ENCODE data around the gene GLB1L3. TPM values are rescaled to one million over a fixed set of nuclear protein-coding genes. Genes with fewer than 3 reads are reported as not detected.
"Not testable (repeated sequence)": the region's sequence is repeated elsewhere in the genome, so short reads cannot be mapped to it uniquely, and the experiment has no call there.

Gene GLB1L3
- total RNA-seq, 1 donor from 2014 or later = not detected

DNA sequence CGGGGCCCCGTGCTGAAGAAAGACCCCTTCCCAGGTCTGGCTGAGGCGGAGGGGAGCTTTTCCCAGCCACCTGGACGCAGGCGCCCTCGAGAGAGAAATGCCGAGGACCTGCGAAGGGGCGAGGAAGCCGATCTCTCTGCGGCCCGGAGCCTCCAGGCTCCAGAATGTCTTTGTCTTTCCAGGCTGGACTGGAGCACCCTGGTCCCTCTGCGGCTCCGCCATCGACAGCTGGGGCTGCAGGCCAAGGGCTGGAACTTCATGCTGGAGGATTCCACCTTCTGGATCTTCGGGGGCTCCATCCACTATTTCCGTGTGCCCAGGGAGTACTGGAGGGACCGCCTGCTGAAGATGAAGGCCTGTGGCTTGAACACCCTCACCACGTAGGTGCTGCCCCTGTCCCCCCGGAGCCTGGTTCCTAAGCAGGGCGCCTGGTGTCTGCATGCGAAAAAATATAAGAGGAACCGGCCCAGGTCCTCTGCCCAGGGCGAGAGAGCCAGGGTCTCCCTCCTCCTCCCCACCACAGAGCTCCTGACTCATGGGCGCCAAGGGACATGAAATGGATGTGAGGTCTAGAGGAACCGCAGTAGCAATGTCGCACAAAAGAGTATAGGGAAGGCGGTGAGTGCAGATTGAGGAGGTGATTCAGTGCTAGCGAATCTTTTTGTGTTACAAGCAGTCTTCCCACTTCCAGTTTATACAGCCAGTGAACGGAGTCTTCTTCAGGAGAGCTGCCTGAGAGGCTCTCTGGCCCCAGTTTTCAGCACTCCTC lies 66.6 kb downstream of the GLB1L3 start:
- no peaks in the 10 kb centered on the region for H3K9me3 Mint-ChIP-seq
- DNase-seq (ENCODE audit: low spot score) = no peak

DNA sequence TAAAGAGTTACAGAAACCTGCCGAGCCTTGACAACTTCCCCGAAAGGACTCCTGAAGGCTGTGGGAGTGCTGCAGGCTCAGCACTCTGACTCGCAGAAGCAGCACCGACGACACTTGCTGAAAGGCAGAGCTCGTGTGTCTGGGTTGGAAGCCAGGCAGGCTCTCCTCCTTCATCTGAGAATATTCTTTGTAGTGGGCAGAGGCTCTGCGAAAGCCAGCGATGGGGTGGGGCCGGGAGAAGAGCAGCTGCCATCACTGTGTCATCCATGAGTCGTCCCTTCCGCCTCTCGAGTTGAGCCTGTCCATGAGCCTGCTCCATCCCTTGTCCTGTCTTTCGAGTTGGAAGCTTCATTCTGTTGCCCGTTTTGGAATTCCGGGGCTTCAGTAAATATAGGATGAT lies 67.5 kb downstream of the GLB1L3 start:
- Histone ChIP-seq H3K27me3 (no peaks in the 10 kb centered on the region), H2AFZ (replicated peaks) (no peak overlapping the region), H3K36me3 (no peaks in the 10 kb centered on the region), H3K4me3 (no peak overlapping the region), H3K9me3 (ENCODE audit: low read depth) (no peaks in the 10 kb centered on the region), H3K79me2 (ENCODE audit: low read depth) (no peaks in the 10 kb centered on the region), H3K9ac (no peak overlapping the region), H4K20me1 (ENCODE audit: low read depth) (no peaks in the 10 kb centered on the region), H3K4me2 (no peak overlapping the region), H3K4me1 (no peaks in the 10 kb centered on the region), H3F3A (ENCODE audit: low read depth) (no peaks in the 10 kb centered on the region), H3K27ac (no peak overlapping the region)
- DNase-seq (ENCODE audit: low spot score) = no peak
- TF ChIP-seq, protein P1, sequence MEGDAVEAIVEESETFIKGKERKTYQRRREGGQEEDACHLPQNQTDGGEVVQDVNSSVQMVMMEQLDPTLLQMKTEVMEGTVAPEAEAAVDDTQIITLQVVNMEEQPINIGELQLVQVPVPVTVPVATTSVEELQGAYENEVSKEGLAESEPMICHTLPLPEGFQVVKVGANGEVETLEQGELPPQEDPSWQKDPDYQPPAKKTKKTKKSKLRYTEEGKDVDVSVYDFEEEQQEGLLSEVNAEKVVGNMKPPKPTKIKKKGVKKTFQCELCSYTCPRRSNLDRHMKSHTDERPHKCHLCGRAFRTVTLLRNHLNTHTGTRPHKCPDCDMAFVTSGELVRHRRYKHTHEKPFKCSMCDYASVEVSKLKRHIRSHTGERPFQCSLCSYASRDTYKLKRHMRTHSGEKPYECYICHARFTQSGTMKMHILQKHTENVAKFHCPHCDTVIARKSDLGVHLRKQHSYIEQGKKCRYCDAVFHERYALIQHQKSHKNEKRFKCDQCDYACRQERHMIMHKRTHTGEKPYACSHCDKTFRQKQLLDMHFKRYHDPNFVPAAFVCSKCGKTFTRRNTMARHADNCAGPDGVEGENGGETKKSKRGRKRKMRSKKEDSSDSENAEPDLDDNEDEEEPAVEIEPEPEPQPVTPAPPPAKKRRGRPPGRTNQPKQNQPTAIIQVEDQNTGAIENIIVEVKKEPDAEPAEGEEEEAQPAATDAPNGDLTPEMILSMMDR (IDR thresholded peaks at IDR 0.05) = no peak
- TF ChIP-seq EZH2phosphoT487 (IDR thresholded peaks at IDR 0.05) (no peak), EZH2 (IDR thresholded peaks at IDR 0.05) (no peak)
- Mint-ChIP-seq H3K27me3 (ENCODE audit: insufficient read depth, low read depth) (peaks cover 11% of the 10 kb centered on the region), H3K27ac (no peak overlapping the region), H3K36me3 (peaks cover 5% of the 10 kb centered on the region), H3K4me1 (no peaks in the 10 kb centered on the region), H3K9me3 (no peaks in the 10 kb centered on the region), H3K4me3 (no peak overlapping the region)

More for the DNA sequence above, 66.6 kb downstream of the GLB1L3 start:
- no peak overlapping the region for H3K27ac ChIP-seq
- no peak overlapping the region for H2AFZ ChIP-seq (replicated peaks)
- H3K4me1 Mint-ChIP-seq = no peaks in the 10 kb centered on the region
- no peaks in the 10 kb centered on the region for H3F3A ChIP-seq (ENCODE audit: low read depth)
- TF ChIP-seq EZH2phosphoT487 (IDR thresholded peaks at IDR 0.05) (no peak), EZH2 (IDR thresholded peaks at IDR 0.05) (no peak)
- TF ChIP-seq, protein P1 (IDR thresholded peaks at IDR 0.05) = no peak
- peaks cover 5% of the 10 kb centered on the region for H3K36me3 Mint-ChIP-seq
- peaks cover 11% of the 10 kb centered on the region for H3K27me3 Mint-ChIP-seq (ENCODE audit: insufficient read depth, low read depth)
- no peaks in the 10 kb centered on the region for H3K79me2 ChIP-seq (ENCODE audit: low read depth)
- H3K27ac Mint-ChIP-seq = peak overlapping the region; percentile 29
- no peaks in the 10 kb centered on the region for H3K4me1 ChIP-seq
- H3K36me3 ChIP-seq = no peaks in the 10 kb centered on the region
- no peaks in the 10 kb centered on the region for H4K20me1 ChIP-seq (ENCODE audit: low read depth)
- H3K9ac ChIP-seq = no peak overlapping the region
- no peak overlapping the region for H3K4me3 Mint-ChIP-seq
- no peak overlapping the region for H3K4me3 ChIP-seq
- no peaks in the 10 kb centered on the region for H3K9me3 ChIP-seq (ENCODE audit: low read depth)
- no peak overlapping the region for H3K4me2 ChIP-seq
- no peaks in the 10 kb centered on the region for H3K27me3 ChIP-seq

DNA sequence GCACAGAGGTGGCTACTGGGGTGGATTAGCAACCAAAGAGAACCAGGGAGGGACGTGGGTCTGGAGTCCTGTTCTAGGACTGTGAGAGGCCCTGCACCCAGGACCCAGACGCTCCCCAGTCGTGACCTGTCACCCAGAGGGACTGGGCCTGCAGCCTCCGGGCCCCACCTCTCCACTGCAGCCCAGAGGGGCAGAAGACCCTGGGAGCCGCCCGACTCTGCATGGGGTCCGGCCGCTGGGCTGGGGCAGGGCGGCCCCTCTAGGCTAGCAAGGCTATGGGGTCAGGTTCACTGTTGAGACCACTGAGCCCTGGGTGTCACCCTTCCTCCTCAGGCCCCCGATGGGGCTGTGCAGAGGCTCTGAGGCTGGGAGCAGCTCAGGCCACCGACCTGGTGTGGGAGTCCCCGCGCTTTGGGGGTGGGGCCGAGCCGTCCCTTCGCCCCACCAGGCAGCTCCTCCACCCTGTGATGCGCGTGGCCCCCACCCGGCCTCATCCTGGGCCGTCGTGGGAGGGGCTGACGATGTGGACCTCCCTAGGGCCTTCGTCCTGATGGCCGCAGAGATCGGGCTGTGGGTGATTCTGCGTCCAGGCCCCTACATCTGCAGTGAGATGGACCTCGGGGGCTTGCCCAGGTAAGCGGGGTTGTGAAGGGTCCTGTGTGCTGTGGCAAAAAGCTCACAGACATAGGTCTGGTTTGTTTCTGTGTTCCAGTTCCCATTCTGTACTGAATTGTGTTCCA lies 68.5 kb downstream of the GLB1L3 start:
- DNase-seq (ENCODE audit: low spot score); H3K4me2 ChIP-seq; H3K79me2 ChIP-seq (ENCODE audit: low read depth); H3K4me1 ChIP-seq; H3K9me3 ChIP-seq (ENCODE audit: low read depth); H2AFZ ChIP-seq (replicated peaks); H3K4me1 Mint-ChIP-seq; H3K9ac ChIP-seq; H4K20me1 ChIP-seq (ENCODE audit: low read depth); H3F3A ChIP-seq (ENCODE audit: low read depth); H3K27ac ChIP-seq; H3K27ac Mint-ChIP-seq; H3K27me3 ChIP-seq; H3K9me3 Mint-ChIP-seq; H3K4me3 ChIP-seq; H3K36me3 Mint-ChIP-seq; H3K4me3 Mint-ChIP-seq; H3K36me3 ChIP-seq: not testable (repeated sequence)
- H3K27me3 Mint-ChIP-seq (ENCODE audit: insufficient read depth, low read depth) = peaks cover 11% of the 10 kb centered on the region

DNA sequence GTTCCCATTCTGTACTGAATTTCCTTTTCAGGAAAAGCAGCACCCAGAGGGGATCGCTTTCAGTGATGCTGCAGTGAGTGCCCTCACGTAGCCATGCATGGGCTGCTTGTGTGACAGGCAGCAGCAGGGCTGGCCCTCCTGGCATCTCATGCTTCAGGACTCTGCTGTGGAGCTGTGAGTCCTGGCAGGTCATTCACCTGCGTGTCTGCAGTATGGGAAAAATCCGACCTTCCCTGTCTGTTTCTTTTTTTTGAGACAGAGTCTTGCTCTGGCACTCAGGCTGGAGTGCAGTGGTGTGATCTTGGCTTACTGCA lies 69.0 kb downstream of the GLB1L3 start:
- no peak overlapping the region for H3K4me3 Mint-ChIP-seq
- DNase-seq (ENCODE audit: low spot score) = no peak
- no peak overlapping the region for H3K9ac ChIP-seq
- no peak overlapping the region for H2AFZ ChIP-seq (replicated peaks)
- H3K36me3 ChIP-seq = no peaks in the 10 kb centered on the region
- H3K4me1 Mint-ChIP-seq = no peaks in the 10 kb centered on the region
- peaks cover 7% of the 10 kb centered on the region for H3K36me3 Mint-ChIP-seq
- no peak overlapping the region for H3K4me2 ChIP-seq
- no peak overlapping the region for H3K27ac ChIP-seq
- peaks cover 10% of the 10 kb centered on the region for H3K27me3 Mint-ChIP-seq (ENCODE audit: insufficient read depth, low read depth)
- no peaks in the 10 kb centered on the region for H4K20me1 ChIP-seq (ENCODE audit: low read depth)
- H3K9me3 ChIP-seq (ENCODE audit: low read depth) = no peaks in the 10 kb centered on the region
- no peaks in the 10 kb centered on the region for H3K4me1 ChIP-seq
- no peak overlapping the region for H3K27ac Mint-ChIP-seq
- no peak for TF ChIP-seq EZH2phosphoT487 (IDR thresholded peaks at IDR 0.05)
- no peak for TF ChIP-seq EZH2 (IDR thresholded peaks at IDR 0.05)
- TF ChIP-seq, protein P1 (IDR thresholded peaks at IDR 0.05) = no peak
- H3F3A ChIP-seq (ENCODE audit: low read depth) = no peaks in the 10 kb centered on the region
- no peaks in the 10 kb centered on the region for H3K79me2 ChIP-seq (ENCODE audit: low read depth)
- no peak overlapping the region for H3K4me3 ChIP-seq
- H3K27me3 ChIP-seq = no peaks in the 10 kb centered on the region
- no peaks in the 10 kb centered on the region for H3K9me3 Mint-ChIP-seq

All from neural progenitor cell (in vitro differentiated cells).